ENCODE measurements around the gene ZNF853. TPM values are rescaled to one million over a fixed set of nuclear protein-coding genes. Genes with fewer than 3 reads are reported as not detected.
"Not testable (repeated sequence)": the region's sequence is repeated elsewhere in the genome, so short reads cannot be mapped to it uniquely, and the experiment has no call there.

The ZNF853 gene
- total RNA-seq, 2 donors from 2014 or later, result 0.56 to 1.0 TPM

DNA sequence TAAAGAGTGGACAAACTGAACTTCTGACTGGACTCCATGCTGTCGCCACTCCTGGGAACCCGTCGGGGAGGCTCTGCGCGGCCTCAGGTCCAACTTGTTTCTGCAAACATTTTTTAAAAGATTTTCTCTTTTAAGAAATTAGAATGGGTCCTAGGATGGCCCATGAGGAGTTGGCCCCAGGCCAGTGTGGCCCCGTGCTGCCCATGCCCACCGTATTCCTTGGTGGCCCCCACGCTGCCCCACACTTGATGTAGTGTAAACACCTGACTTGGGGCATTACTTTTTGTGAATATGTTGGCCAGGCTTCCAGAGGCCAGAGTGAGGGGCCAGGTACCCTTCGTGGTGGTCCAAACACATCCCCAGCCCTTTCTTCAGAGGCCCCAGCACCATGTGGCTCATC, 41.0 kb downstream of the ZNF853 start:
- DNase-seq (ENCODE audit: low spot score) (no peak), ATAC-seq (no peak)
- Mint-ChIP-seq H3K27ac (no peak overlapping the region), H3K4me1 (ENCODE audit: low read depth in 2 of 2) (peaks cover 8 to 12% of the 10 kb centered on the region in 2 donors), H3K9me3 (no peaks in the 10 kb centered on the region), H3K36me3 (no peaks in the 10 kb centered on the region), H3K4me3 (no peak overlapping the region), H3K27me3 (no peaks in the 10 kb centered on the region)

DNA sequence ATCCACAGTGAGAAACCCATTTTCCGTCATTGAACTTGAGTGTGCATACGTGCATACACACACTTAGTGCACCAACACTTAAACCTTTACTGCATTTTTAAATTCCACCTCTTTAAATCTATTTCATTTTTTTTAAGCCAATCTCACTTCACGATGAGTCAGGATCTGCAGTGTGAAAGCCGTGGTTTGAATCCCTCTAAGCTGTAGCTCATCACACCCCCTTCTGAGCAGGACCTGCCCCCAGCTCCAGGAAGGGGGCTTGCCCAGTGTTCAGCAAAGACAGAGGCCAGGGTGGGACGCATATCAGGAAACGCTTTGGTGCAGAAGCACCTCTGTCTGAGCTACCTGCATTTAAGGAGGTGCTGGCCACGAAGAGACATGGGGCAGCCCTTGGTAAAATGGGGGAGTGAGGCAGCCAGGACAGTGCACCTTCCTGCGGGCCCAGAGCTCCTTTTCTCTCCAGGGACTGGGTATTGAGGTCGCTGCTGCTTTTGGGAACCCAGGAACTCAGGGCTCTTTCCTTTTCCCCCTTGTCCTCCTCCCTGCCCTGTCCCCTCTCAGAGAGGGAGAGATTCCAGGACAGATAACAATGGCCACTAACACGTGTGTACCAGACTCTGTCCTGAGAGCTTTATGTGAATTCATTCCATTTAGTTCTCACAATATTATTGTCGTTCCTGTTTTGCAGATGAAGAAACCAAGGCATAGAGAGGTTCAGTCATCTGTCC, 43.4 kb downstream of the ZNF853 start:
- Mint-ChIP-seq H3K36me3 (no peaks in the 10 kb centered on the region), H3K9me3 (no peaks in the 10 kb centered on the region), H3K27ac (no peak overlapping the region), H3K4me1 (ENCODE audit: low read depth in 2 of 2) (peaks cover 8 to 12% of the 10 kb centered on the region in 2 donors), H3K27me3 (no peaks in the 10 kb centered on the region), H3K4me3 (no peak overlapping the region)
- peak; percentile 60 to 65 for ATAC-seq
- DNase-seq (ENCODE audit: low spot score), result no peak

DNA sequence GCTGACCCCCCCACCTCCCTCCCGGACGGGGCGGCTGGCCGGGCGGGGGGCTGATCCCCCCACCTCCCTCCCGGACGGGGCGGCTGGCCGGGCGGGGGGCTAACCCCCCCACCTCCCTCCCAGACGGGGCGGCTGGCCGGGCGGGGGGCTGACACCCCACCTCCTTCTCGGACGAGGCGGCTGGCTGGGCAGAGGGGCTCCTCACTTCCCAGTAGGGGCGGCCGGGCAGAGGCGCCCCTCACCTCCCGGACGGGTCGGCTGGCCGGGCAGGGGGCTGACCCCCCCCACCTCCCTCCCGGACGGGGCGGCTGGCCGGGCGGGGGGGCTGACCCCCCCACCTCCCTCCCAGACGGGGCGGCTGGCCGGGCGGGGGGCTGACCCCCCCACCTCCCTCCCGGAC, 55.4 kb downstream of the ZNF853 start:
- Mint-ChIP-seq H3K36me3 (peaks cover 53% of the 10 kb centered on the region), H3K9me3 (peaks cover 30% of the 10 kb centered on the region)
- H3K27ac Mint-ChIP-seq; ATAC-seq; H3K4me3 Mint-ChIP-seq; DNase-seq (ENCODE audit: low spot score); H3K27me3 Mint-ChIP-seq; H3K4me1 Mint-ChIP-seq (ENCODE audit: low read depth in 2 of 2): not testable (repeated sequence)

Other genes with a start within 250 kb of the ZNF853 start
- 100 to 1,000 TPM; 160 to 192 TPM for gene RAC1, start 241.1 kb upstream of the ZNF853 start, total RNA-seq
- gene DAGLB, start 167.7 kb upstream of the ZNF853 start, total RNA-seq, result 10 to 100 TPM; 19.6 to 30.6 TPM
- 100 to 1,000 TPM; 123 to 147 TPM for gene KDELR2, start 131.5 kb upstream of the ZNF853 start, total RNA-seq
- gene GRID2IP, start 64.1 kb upstream of the ZNF853 start, total RNA-seq, result under 1 TPM in 1 of 2 donors, not detected in 1; 0.29 TPM
- 10 to 100 TPM; 20.6 to 33.5 TPM for gene ZDHHC4, start 38.2 kb upstream of the ZNF853 start, total RNA-seq
- gene INTS15, start 25.6 kb upstream of the ZNF853 start, total RNA-seq, result 10 to 100 TPM; 42.5 to 58.6 TPM
- 10 to 100 TPM; 28.3 to 39.8 TPM for gene ZNF316, start 21.7 kb downstream of the ZNF853 start, total RNA-seq
- gene ZNF12, start 91.3 kb downstream of the ZNF853 start, total RNA-seq, result 10 to 100 TPM; 23.9 to 26.2 TPM
- gene RSPH10B2, start 138.5 kb downstream of the ZNF853 start, total RNA-seq, result under 1 TPM; 0.45 to 0.53 TPM
- gene CCZ1B, start 210.7 kb downstream of the ZNF853 start, total RNA-seq, result 100 to 1,000 TPM in 1 of 2 donors, 10 to 100 TPM in 1; 66.8 to 108 TPM

Data from natural killer cell treated with Interleukin-12 subunit alpha and Interleukin-12 subunit beta and Interleukin-15 and Interleukin-18, amount 100 ng/mL, for 72 hours (primary cell).